Measurements from ENCODE around the gene SMLR1. TPM values are rescaled to one million over a fixed set of nuclear protein-coding genes. Genes with fewer than 3 reads are reported as not detected.

Gene SMLR1
- total RNA-seq, 4 donors from 2014 or later, result not detected

DNA sequence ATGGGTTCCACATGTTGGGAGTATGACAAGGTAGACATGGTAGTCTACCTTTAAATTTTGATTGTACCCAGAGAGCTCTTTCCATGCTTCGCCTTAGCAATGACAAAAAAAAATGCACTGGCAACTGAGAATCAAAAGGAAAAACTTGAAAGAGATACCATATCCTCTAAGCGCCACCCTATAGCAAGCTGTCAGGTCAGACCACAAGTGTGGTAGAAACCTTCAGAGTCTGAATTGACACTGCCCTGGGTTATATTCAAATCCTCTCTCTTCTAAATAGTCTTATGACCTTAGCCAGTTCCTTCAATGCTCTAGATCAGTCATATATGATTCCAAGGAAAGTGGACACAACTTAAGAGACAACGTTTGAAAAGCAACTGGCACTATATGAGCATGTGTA, 45.6 kb upstream of the SMLR1 start:
- WGBS, 2 donors (ENCODE audit: low coverage in 1 of 2), result 73 to 78% methylated on average over 3 of the region's 3 CpGs
- no peak overlapping the region for H3K27ac ChIP-seq
- in situ Hi-C loops (cut with MboI; ENCODE audit: low pct_ligation_motif_present in 1 of 4, low pct_unique_long_range_greater_than_20kb in 1 of 4, low sequenced_read_pairs in 3 of 4) (no loop called here), intact Hi-C loops (cut with DNase I; ENCODE audit: low total_unique reads) (no loop called here)
- no peak overlapping the region for H3K4me3 ChIP-seq
- DNase-seq, result no peak
- H3K36me3 ChIP-seq, result no peaks in the 10 kb centered on the region
- H3K27me3 ChIP-seq, result no peaks in the 10 kb centered on the region
- H3K9me3 ChIP-seq, result no peaks in the 10 kb centered on the region
- TF ChIP-seq EP300 (IDR thresholded peaks at IDR 0.05; ENCODE audit: low read depth) (no peak), POLR2AphosphoS5 (IDR thresholded peaks at IDR 0.05) (no peak), POLR2A (IDR thresholded peaks at IDR 0.05) (no peak), CTCF (IDR thresholded peaks at IDR 0.05) (no peak)
- H3K4me1 ChIP-seq, result peaks cover 0 to 10% (median 1%) of the 10 kb centered on the region in 4 donors

GRCh38 chr6:130783416-130784107, 43.6 kb upstream of the SMLR1 start:
- Histone ChIP-seq H3K4me3 (no peak overlapping the region), H3K27ac (no peak overlapping the region), H3K9me3 (no peaks in the 10 kb centered on the region), H3K27me3 (no peaks in the 10 kb centered on the region), H3K4me1 (peaks cover 0 to 9% (median 1%) of the 10 kb centered on the region in 4 donors), H3K36me3 (no peaks in the 10 kb centered on the region)
- DNase-seq, result no peak
- intact Hi-C loops (cut with DNase I; ENCODE audit: low total_unique reads) (no loop called here), in situ Hi-C loops (cut with MboI; ENCODE audit: low pct_ligation_motif_present in 1 of 4, low pct_unique_long_range_greater_than_20kb in 1 of 4, low sequenced_read_pairs in 3 of 4) (no loop called here)
- WGBS, 2 donors (ENCODE audit: low coverage in 1 of 2), result 52 to 61% methylated on average over 2 of the region's 2 CpGs
- no peak for TF ChIP-seq EP300 (IDR thresholded peaks at IDR 0.05; ENCODE audit: low read depth)
- no peak for TF ChIP-seq POLR2AphosphoS5 (IDR thresholded peaks at IDR 0.05)
- no peak for TF ChIP-seq POLR2A (IDR thresholded peaks at IDR 0.05)
- no peak for TF ChIP-seq CTCF (IDR thresholded peaks at IDR 0.05)

DNA sequence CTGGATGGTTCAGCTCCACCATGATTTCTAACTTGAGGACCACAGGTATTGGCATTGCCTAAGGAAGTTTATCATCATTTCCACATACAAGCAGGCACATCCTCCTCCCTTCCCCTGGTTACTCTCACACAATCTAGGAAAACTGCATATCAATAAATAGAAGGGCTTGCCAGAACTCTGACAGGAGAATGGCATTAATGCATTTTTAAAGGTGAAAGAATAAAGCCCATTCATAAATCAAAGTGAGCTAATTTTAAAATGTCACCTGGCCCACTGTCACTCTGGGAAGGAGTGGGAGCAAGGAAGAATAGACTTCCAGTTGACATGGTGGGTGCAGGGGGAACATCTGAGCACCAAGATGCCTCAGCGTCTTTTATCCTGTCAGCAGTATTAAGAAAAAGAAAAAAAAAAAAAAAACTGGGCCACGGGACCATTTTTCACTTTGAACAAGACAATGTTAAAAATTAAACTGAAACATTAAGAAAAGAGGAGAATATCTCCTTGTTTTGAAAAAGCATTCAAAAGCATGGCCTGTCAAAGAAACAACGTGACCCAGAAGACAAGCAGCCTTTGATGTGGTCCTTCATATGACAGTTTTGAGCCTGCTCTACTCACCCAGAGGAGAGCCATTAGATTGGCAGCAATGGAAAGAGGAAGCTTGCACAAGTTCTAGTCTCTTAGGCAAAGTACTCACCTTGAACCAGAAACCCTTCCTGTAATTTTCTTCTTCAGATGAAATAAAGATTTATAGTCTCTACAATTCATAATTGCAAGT, 39.3 kb upstream of the SMLR1 start:
- no peak for DNase-seq
- Histone ChIP-seq H3K4me3 (no peak overlapping the region), H3K27me3 (no peaks in the 10 kb centered on the region), H3K9me3 (no peaks in the 10 kb centered on the region), H3K4me1 (no peaks in the 10 kb centered on the region), H3K36me3 (no peaks in the 10 kb centered on the region), H3K27ac (no peak overlapping the region)
- intact Hi-C loops (cut with DNase I; ENCODE audit: low total_unique reads), result no loop called here
- TF ChIP-seq POLR2A (IDR thresholded peaks at IDR 0.05) (no peak), POLR2AphosphoS5 (IDR thresholded peaks at IDR 0.05) (no peak), CTCF (IDR thresholded peaks at IDR 0.05) (no peak), EP300 (IDR thresholded peaks at IDR 0.05; ENCODE audit: low read depth) (no peak)
- WGBS, 2 donors (ENCODE audit: low coverage in 1 of 2), result 79 to 94% methylated on average over 2 to 3 of the region's 3 CpGs
- in situ Hi-C loops (cut with MboI; ENCODE audit: low pct_ligation_motif_present in 1 of 4, low pct_unique_long_range_greater_than_20kb in 1 of 4, low sequenced_read_pairs in 3 of 4), result no loop called here

DNA sequence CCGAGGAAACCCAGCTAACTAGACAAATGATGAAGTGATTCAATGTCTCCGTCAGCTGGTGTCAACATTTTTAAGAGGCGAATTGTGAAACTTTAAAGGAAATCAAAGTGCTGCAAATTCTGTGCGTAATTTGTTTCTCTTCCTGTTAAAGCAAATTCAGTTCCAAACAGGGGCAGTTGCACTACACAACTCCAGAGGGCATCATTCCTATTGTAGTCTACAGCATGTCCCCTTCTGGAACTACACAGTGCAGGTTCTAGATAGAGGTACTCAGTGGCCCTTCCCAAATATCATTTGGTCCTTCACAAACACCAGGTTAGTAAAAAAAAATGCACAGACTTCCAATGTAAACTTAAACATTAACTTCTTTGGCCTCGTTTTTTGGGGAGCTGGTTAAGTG, 38.3 kb upstream of the SMLR1 start:
- WGBS, 2 donors (ENCODE audit: low coverage in 1 of 2), result 67 to 70% methylated on average over 4 to 5 of the region's 5 CpGs
- in situ Hi-C loops (cut with MboI; ENCODE audit: low pct_ligation_motif_present in 1 of 4, low pct_unique_long_range_greater_than_20kb in 1 of 4, low sequenced_read_pairs in 3 of 4), result no loop called here

More for the DNA sequence above, 38.3 kb upstream of the SMLR1 start:
- H3K4me3 ChIP-seq, result no peak overlapping the region
- no peaks in the 10 kb centered on the region for H3K27me3 ChIP-seq
- no peaks in the 10 kb centered on the region for H3K9me3 ChIP-seq
- no peak for DNase-seq
- no peak for TF ChIP-seq CTCF (IDR thresholded peaks at IDR 0.05)
- intact Hi-C loops (cut with DNase I; ENCODE audit: low total_unique reads), result no loop called here
- no peaks in the 10 kb centered on the region for H3K36me3 ChIP-seq
- H3K4me1 ChIP-seq, result no peaks in the 10 kb centered on the region
- H3K27ac ChIP-seq, result no peak overlapping the region

Measured in transverse colon (tissue), 4 donors.